HG03139 (cell line): ENCODE data around the gene PLPP6.

Experiments
- ATAC-seq: cut with Tn5 transposase; IDR thresholded peaks from one replicate; pipeline ENCODE4 v1.9.1; 2021; ENCODE audit not compliant: unreplicated experiment

PLPP6 gene

GRCh38 chr9:4661611-4662010 is 483 bp upstream of the PLPP6 start:
- ATAC-seq, result peak; percentile 6

- ATAC-seq, result no peak
Measured at GRCh38 chr9:4662989-4663792, 1.1 kb downstream of the PLPP6 start.

GRCh38 chr9:4663956-4664355 is 1.9 kb downstream of the PLPP6 start:
- ATAC-seq, result no peak

GRCh38 chr9:4665357-4665756 is 3.3 kb downstream of the PLPP6 start:
- ATAC-seq, result no peak

- no peak for ATAC-seq
Measured at GRCh38 chr9:4666042-4666699, 4.1 kb downstream of the PLPP6 start, which contains the start of gene SPATA6L. Gene SPATA6L, minus strand, starts transcription at chr9:4666480. Its CDS starts 230 bp downstream, at chr9:4666250.

- no peak for ATAC-seq
Measured at GRCh38 chr9:4667681-4668080, 5.6 kb downstream of the PLPP6 start.

- no peak for ATAC-seq
Measured at GRCh38 chr9:4668604-4669003, 6.5 kb downstream of the PLPP6 start.

- ATAC-seq, result no peak
Measured at GRCh38 chr9:4669890-4670289, 7.8 kb downstream of the PLPP6 start.

GRCh38 chr9:4670591-4670990 is 8.5 kb downstream of the PLPP6 start:
- no peak for ATAC-seq

- no peak for ATAC-seq
Measured at GRCh38 chr9:4671737-4672136, 9.6 kb downstream of the PLPP6 start.

GRCh38 chr9:4674783-4675182 is 12.7 kb downstream of the PLPP6 start:
- ATAC-seq, result no peak

GRCh38 chr9:4677392-4677791 is 15.3 kb downstream of the PLPP6 start:
- no peak for ATAC-seq

- no peak for ATAC-seq
Measured at GRCh38 chr9:4678679-4679267, 16.7 kb downstream of the PLPP6 start.

- peak; percentile 92 for ATAC-seq
Measured at GRCh38 chr9:4679268-4680172, 17.4 kb downstream of the PLPP6 start, which contains the start of gene CDC37L1. Gene CDC37L1, plus strand, starts transcription at chr9:4679569. Its CDS starts 199 bp downstream, at chr9:4679768.

- ATAC-seq, result peak; percentile 4
Measured at GRCh38 chr9:4680173-4680525, 18.1 kb downstream of the PLPP6 start.

GRCh38 chr9:4680750-4681149 is 18.7 kb downstream of the PLPP6 start:
- no peak for ATAC-seq

GRCh38 chr9:4684820-4685219 is 22.7 kb downstream of the PLPP6 start:
- ATAC-seq, result no peak

GRCh38 chr9:4686112-4686511 is 24.0 kb downstream of the PLPP6 start:
- no peak for ATAC-seq

GRCh38 chr9:4686584-4686983 is 24.5 kb downstream of the PLPP6 start:
- no peak for ATAC-seq

- ATAC-seq, result no peak
Measured at GRCh38 chr9:4689021-4689420, 26.9 kb downstream of the PLPP6 start.

GRCh38 chr9:4689687-4690104 is 27.6 kb downstream of the PLPP6 start:
- ATAC-seq, result peak; percentile 58
